HepG2 (cell line): ENCODE data around the gene CSNK1G1. TPM values are rescaled to one million over a fixed set of nuclear protein-coding genes. Genes with fewer than 3 reads are reported as not detected.

Source experiments
- ELF1 ChIP-seq: sonication (generic); formaldehyde crosslinking; IDR thresholded peaks from 2 replicates; pipeline ENCODE4 v1.4.0; 2020; ENCODE audit warnings: missing genetic modification reagents
- KDM6A ChIP-seq: IDR thresholded peaks from 2 replicates; pipeline ENCODE4 v1.6.1; 2016; ENCODE audit warnings: low read depth
- NFYB ChIP-seq: sonication (generic); formaldehyde crosslinking; IDR thresholded peaks from 2 replicates; pipeline ENCODE4 v1.4.0; 2020; ENCODE audit warnings: missing genetic modification reagents
- POLR2G ChIP-seq: fragments of 200-400 bp; formaldehyde crosslinking; IDR thresholded peaks from 2 replicates; pipeline ENCODE4 v1.6.1; 2018; ENCODE audit warnings: mild to moderate bottlenecking, low read depth, low read length, moderate library complexity
- RAD51 ChIP-seq: fragments of 450-650 bp; IDR thresholded peaks from 2 replicates; pipeline ENCODE4 v1.6.1; 2016; ENCODE audit warnings: borderline replicate concordance
- SIN3A ChIP-seq: IDR thresholded peaks from 2 replicates; pipeline ENCODE4 v1.6.1; 2011; ENCODE audit warnings: low read depth, mild to moderate bottlenecking, control low read depth, low read length, borderline replicate concordance
- THAP9 ChIP-seq: sonication (generic); formaldehyde crosslinking; IDR thresholded peaks from 2 replicates; pipeline ENCODE4; 2020; ENCODE audit warnings: missing genetic modification reagents, mild to moderate bottlenecking, borderline replicate concordance
- ZNF10 ChIP-seq: sonication (generic); formaldehyde crosslinking; IDR thresholded peaks from 2 replicates; pipeline ENCODE4 v1.4.0; 2020; ENCODE audit warnings: mild to moderate bottlenecking, low read depth, missing genetic modification reagents, borderline replicate concordance
- ZNF274 ChIP-seq: sonication (generic); formaldehyde crosslinking; IDR thresholded peaks from 2 replicates; pipeline ENCODE4 v1.5.1; 2020; ENCODE audit warnings: mild to moderate bottlenecking, missing genetic modification reagents
- ZNF570 ChIP-seq: sonication (generic); formaldehyde crosslinking; IDR thresholded peaks from 2 replicates; pipeline ENCODE4 v1.4.0; 2020; ENCODE audit warnings: mild to moderate bottlenecking, missing genetic modification reagents, borderline replicate concordance
- ZNF589 ChIP-seq: sonication (generic); formaldehyde crosslinking; conservative IDR thresholded peaks from 2 replicates; pipeline ENCODE4 v1.8.0; 2022; ENCODE audit warnings: mild to moderate bottlenecking, moderate library complexity, missing genetic modification reagents
- ZNF609 ChIP-seq: sonication (generic); formaldehyde crosslinking; IDR thresholded peaks from 2 replicates; pipeline ENCODE4 v1.4.0; 2020; ENCODE audit warnings: mild to moderate bottlenecking, missing genetic modification reagents, borderline replicate concordance
- ZNF777 ChIP-seq: sonication (generic); formaldehyde crosslinking; IDR thresholded peaks from 2 replicates; pipeline ENCODE4 v1.4.0; 2020; ENCODE audit warnings: missing genetic modification reagents
- polyA plus RNA-seq, 8 experiments: library from polyadenylated mRNA; depleted of rRNA in 3 of 8; stranded (reverse) in 7 of 8; unstranded in 1 of 8; fragments of >200 nt; fragmentation: Illumina TruSeq in 4 of 8; extraction: Trizol in 4 of 8; gene quantifications; 2 replicates each; pipeline versions ENCODE4 v1.2.1 to v1.2.3, GENCODE V29; 2011 to 2016; ENCODE audit warnings: low read depth in 4 of 8, missing spikeins in 1 of 8, mixed read lengths in 1 of 8; ENCODE audit not compliant: insufficient read depth in 1 of 8
- total RNA-seq, 5 experiments: library from RNA; depleted of rRNA; stranded (reverse); fragments of >200 nt; fragmentation: Illumina TruSeq; extraction: Trizol; gene quantifications; 2 replicates each; pipeline ENCODE4 v1.2.3, GENCODE V29; 2016; ENCODE audit warnings: low read depth in 1 of 5
- TF ChIP-seq, protein P1 (sequence below): sonication (generic); formaldehyde crosslinking; IDR thresholded peaks from 2 replicates; pipeline ENCODE4 v1.9.0; 2021; ENCODE audit warnings: missing genetic modification reagents, borderline replicate concordance
- TF ChIP-seq, protein P2 (sequence below): sonication (generic); formaldehyde crosslinking; IDR thresholded peaks from 2 replicates; pipeline ENCODE4 v1.5.0; 2020; ENCODE audit warnings: missing genetic modification reagents, mild to moderate bottlenecking, borderline replicate concordance

CSNK1G1 gene
- total and polyA plus RNA-seq, 2 of the 13 experiments (the other 11 are each of a cell fraction or from before 2014, with no cell fraction given), result 8.5 to 12.6 TPM

- TF ChIP-seq ZNF609 (peak; percentile 83; the same call in 1 of the 2 replicates), KDM6A (0 out of 2 replicates have a peak, but pooled peaks have one; percentile 65), ZNF777 (no peak), ZNF570 (CRISPR knock-in tag) (no peak), RAD51 (no peak), ZNF589 (CRISPR knock-in tag) (no peak), ELF1 (CRISPR knock-in tag) (peak; percentile 53; the same call in 1 of the 2 replicates), NFYB (no peak), SIN3A (no peak; the same call in 1 of the 2 replicates), POLR2G (no peak), ZNF10 (no peak), ZNF274 (CRISPR knock-in tag) (no peak), THAP9 (CRISPR knock-in tag) (no peak)
- TF ChIP-seq, protein P1, sequence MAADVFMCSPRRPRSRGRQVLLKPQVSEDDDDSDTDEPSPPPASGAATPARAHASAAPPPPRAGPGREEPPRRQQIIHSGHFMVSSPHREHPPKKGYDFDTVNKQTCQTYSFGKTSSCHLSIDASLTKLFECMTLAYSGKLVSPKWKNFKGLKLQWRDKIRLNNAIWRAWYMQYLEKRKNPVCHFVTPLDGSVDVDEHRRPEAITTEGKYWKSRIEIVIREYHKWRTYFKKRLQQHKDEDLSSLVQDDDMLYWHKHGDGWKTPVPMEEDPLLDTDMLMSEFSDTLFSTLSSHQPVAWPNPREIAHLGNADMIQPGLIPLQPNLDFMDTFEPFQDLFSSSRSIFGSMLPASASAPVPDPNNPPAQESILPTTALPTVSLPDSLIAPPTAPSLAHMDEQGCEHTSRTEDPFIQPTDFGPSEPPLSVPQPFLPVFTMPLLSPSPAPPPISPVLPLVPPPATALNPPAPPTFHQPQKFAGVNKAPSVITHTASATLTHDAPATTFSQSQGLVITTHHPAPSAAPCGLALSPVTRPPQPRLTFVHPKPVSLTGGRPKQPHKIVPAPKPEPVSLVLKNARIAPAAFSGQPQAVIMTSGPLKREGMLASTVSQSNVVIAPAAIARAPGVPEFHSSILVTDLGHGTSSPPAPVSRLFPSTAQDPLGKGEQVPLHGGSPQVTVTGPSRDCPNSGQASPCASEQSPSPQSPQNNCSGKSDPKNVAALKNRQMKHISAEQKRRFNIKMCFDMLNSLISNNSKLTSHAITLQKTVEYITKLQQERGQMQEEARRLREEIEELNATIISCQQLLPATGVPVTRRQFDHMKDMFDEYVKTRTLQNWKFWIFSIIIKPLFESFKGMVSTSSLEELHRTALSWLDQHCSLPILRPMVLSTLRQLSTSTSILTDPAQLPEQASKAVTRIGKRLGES, result no peak
- TF ChIP-seq, protein P2, sequence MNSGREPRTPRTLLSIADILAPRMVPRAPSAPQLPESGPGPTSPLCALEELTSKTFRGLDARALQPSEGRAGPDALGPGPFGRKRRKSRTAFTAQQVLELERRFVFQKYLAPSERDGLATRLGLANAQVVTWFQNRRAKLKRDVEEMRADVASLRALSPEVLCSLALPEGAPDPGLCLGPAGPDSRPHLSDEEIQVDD (CRISPR knock-in tag), result no peak
Measured at GRCh38 chr15:64216730-64217428, 139.1 kb downstream of the CSNK1G1 start (continued).
